ENCODE data around the gene CA12.
"Not testable (repeated sequence)": the region's sequence is repeated elsewhere in the genome, so short reads cannot be mapped to it uniquely, and the experiment has no call there.

CA12 gene

GRCh38 chr15:63381301-63382204 is at the start of gene CA12:
Gene CA12, minus strand, starts transcription at chr15:63381846. Its CDS starts 126 bp downstream, at chr15:63381720.
- DNase-seq (ENCODE audit: low spot score), result peak; percentile 52

GRCh38 chr15:63430766-63431451 is 49.3 kb upstream of the CA12 start:
- DNase-seq (ENCODE audit: low spot score), result peak; percentile 11

DNA sequence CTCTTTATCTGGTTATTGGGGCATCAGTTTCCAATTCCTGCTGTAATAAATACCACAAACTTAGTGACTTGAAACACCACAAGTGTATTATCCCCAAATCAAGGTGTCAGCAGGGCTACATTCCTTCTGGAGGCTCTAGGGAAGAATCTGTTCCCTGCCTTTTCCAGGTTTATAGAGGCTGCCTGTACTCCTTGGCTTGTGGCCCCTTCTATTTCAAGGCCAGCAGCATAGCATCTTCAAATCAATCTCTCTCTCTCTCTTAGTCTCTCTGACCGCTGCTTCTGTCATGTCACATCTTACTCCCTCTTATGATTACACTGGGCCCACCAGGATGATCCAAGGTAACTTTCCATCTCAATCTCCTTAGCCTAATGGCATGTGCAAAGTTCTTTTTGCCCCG is 44.9 kb upstream of the CA12 start:
- DNase-seq (ENCODE audit: low spot score), result no peak

DNA sequence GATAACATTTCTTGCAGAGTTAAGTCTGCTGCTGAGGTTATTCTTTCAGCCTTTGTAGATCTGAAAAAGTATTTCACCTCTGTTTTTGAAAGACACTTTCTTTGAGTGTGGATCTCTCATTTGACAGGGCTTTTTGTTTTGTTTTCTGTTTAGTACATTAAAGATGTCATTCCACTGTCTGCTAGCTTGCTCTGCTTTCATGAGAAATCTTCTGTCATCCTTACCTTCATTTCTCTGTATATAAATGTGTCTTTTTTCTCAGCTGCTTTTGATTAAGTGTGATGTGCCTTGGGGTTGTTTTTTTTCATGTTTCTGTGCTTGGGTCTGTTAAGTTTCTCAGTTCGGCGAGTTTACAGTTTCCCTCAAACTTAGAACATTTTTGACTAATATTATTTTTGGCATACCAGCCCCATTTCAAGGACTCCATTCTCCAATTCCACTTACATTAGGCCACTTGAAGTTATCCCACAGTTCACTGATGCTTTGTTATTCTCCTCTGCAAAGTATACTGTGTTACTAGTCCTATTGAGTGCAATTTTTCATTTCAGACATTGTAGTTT is 43.9 kb upstream of the CA12 start:
- DNase-seq (ENCODE audit: low spot score), result no peak

DNA sequence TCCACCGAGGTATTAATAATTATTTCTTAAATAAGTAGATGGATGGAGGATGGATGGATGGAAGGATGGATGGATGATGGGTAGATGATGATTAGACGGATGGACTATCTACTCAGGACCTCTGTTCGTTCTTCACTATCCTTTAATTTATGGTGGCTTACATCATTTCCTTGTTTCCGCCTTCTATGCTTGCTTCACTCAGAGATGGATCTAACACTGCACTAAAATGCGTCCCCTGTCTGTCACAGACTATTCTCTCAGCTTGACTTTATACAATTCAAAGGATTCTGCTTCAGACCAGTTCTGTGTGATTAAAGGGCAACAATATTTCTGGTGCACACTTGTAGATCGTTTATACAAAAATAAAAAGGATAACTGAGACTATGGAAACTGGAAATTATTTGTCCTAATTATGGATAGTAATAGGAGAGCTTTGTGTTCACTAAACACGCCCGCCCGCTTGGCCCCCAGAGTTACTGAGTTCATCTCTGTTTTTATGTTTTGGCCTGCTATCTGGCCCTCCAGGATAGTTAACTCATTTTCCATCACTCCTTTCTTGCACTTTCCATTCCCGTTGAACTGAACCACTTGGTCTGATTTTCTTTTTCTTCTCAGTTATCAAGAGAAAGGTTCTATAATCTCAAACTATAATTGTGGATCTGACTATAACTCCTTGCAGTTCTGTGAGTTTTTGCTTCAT is 41.4 kb upstream of the CA12 start:
- no peak for DNase-seq (ENCODE audit: low spot score)

DNA sequence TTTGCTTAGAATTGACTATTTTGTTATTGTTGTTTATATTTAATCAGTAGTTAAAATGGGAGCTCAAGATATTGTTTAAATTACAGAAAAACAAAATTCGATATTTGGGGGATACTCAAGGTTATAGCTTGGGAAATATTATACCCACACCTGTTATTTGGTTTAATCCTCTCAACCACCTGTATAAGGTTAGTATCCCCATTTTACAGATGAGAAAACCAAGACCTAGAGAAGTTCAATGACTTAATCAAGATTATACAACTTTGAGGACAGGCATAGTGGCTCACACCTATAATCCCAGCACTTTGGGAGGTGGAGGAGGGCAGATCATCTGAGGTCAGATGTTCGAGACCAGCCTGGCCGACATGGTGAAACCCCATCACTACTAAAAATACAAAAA is 39.8 kb upstream of the CA12 start:
- DNase-seq (ENCODE audit: low spot score), result no peak

DNA sequence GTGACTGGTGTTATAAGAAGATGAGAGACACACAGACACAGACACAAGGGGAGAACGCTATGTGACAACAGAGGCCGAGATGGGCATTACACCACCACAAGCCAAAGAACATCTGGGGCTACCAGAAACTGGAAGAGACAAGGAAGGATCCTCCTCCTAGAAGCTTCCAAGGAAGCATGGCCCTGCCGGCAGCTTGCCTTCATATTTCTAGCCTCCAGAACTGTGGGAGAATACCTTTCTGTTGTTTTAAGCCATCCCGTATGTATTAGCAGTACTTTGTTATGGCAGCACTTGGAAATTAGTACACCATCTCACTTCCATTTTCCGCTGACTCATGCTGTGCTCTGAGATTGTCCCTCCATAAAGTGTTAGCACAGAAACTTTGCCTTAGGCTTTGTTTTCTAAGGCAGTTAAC is 38.7 kb upstream of the CA12 start:
- DNase-seq (ENCODE audit: low spot score), result peak; percentile 24

DNA sequence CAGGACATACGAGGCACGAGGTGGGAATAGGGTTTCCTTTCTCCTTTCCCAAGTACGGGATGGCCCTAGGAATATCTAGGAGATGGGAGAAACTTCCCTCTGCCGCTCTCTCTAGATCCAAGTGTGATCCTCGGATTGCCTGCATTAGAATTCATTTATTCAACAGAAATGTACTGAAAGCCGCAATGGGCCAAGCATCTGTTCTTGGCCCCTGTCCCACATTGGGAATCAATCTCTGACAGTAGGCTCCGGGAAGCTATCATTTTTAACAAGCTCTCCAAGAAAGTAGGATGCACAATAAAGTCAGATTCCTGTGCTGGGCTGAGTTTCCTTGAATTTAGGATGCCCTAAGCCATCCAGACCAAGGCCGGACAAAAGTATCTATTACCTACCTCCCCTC is 37.2 kb upstream of the CA12 start:
- DNase-seq (ENCODE audit: low spot score), result no peak

DNA sequence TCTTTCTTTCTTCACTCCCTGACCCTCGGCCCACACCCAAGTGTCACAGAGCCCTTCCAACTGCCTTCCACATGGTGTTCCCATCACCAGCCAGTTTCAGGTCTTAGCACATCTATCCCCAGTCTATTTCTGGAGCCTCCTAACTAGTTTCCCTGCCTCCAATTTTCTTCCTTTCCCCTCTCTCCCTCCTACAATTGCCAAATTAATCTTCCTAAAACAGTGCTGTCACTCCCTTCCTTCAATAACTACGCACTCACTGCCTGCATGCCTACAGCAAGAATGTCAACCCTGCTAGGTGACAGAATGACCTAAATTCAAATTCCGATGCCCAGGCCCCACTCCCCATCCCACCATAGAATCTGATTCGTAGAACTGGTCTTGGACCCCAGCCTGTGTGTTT is 36.1 kb upstream of the CA12 start:
- DNase-seq (ENCODE audit: low spot score), result no peak

DNA sequence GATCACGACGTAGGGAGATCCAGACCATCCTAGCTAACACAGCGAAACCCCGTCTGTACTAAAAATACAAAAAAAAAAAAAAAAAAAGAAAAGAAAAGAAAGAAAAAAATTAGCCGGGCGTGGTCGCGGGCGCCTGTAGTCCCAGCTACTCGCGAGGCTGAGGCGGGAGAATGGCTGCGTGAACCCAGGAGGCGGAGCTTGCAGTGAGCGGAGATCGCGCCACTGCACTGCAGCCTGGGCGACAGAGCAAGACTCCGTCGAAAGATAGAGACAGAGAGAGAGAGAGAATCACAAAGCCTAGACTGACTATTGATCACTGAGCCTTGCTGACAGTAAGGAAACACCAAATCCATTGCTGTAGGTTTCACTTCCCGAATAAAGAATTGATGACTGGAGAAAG is 35.6 kb upstream of the CA12 start:
- not testable (repeated sequence) for DNase-seq (ENCODE audit: low spot score)

GRCh38 chr15:63414474-63415120 is 33.0 kb upstream of the CA12 start:
- DNase-seq (ENCODE audit: low spot score), result no peak

- DNase-seq (ENCODE audit: low spot score), result no peak
Measured at GRCh38 chr15:63412551-63412950, 30.9 kb upstream of the CA12 start.

- no peak for DNase-seq (ENCODE audit: low spot score)
Measured at GRCh38 chr15:63411866-63412265, 30.2 kb upstream of the CA12 start.

- DNase-seq (ENCODE audit: low spot score), result no peak
Measured at GRCh38 chr15:63409179-63409578, 27.5 kb upstream of the CA12 start.

GRCh38 chr15:63408524-63408923 is 26.9 kb upstream of the CA12 start:
- no peak for DNase-seq (ENCODE audit: low spot score)

DNA sequence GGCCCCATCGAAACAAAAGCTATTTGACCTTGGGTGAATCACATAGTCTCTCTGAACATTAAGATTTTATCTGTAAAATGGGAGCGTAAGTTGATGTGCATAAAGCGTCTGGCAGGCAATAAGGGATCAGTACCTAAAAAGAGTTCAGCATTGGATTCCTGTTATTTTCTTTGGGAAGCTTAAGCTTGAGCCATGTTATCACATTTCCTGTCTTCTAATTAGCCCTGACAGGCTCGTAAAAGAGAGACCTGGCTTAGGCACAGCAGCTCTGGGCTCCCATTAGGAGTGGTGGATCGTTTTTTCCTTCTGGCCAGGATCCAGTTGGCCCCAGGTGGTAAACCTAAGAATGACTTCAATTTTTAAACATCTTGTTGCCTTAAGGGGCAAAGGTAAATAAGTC is 26.0 kb upstream of the CA12 start:
- peak; percentile 81 for DNase-seq (ENCODE audit: low spot score)

DNA sequence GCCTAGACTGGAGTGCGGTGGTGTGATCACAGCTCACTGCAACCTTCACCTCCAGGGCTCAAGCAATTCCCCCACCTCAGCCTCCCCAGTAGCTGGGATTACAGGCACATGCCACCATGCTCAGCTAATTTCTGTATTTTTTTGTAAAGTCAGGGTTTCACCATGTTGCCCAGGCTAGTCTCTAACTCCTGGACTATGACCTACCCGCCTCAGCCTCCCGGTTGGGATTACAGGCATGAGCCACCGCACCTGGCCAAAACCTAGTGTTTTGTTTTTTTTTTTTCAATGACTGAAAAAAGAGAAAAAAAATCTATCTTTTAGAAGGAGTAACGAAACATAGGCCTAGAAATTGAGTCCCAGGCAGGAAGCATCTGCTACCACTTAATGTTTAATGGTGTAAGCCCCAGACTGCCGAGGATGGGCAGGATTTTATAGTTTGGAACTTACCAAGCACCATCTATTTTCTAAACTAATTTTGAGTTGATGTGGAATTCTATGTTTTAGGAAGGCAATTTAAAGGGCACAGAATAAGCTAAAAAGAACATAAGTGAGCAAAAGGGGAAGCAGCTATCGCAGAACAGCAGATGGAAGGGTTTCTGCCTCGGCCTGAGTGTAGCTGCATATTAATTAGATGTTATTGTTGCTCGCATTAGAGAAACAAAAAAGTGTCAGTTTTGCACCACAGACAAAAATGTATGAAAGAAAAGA is 24.2 kb upstream of the CA12 start:
- DNase-seq (ENCODE audit: low spot score), result no peak

GRCh38 chr15:63405159-63405558 is 23.5 kb upstream of the CA12 start:
- DNase-seq (ENCODE audit: low spot score), result no peak

DNA sequence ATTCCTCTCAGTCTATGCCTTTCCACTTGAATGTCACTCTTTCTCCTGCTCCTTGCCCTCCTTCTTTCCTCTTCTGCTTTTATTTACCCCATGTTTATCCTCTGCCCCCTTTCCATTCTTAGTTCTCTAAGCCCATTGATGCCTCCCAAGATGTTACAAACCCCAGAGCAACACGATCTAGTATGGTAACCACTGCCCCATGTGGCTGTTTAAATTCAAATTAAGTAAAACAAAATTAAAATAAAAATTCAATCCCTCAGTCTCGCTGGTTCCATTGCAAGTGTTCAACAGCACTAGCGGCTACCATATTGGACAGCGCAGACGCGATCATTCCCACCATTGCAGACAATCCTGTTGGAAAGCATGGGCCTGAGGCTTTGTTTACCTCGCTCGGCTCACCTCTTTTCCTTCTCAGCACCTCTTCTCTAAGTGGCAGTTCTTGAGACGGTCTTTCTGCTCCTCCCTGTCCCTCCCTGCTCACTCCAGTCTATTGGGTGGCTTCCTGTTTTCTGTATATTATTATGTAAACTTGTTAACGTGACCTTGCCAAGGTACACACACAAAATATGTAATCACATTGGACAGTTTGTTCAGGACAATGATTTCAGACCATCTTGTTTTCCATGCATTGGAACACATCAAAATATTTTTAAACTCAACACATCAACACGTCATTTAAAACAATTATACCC is 21.8 kb upstream of the CA12 start:
- DNase-seq (ENCODE audit: low spot score), result no peak

DNA sequence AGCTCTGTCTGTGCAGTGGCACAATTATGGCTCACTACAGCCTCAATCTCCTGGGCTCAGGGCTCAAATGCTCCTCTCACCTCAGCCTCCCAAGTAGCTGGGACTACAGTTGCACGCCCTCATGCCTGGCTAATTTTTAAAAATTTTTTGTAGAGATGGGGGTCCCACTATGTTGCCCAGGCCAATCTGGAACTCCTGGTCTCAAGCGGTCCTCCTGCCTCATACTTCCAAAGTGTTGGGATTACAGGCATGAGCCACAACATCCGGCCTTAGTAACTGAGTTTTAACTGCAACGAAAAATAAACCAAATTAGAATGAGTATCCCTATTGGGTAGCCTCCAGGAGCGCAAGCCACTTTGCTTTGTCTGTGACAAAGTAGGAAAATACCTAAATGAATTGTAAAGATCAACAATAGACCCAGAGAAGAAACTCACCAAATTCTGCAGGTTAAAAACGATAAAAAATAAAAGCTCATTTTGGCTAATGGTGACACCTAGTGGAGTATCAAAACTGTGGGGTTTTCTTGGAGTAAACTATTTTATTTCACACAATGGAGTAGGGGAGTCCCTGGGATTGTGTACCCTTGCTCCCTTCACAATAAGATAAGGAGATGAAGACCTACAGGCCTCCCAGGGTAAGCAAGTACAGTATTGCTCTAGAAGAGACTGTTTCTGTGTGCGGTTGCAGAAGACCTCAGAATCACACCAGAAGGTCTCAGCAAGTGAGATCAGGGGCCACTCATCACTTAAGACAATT is 21.0 kb upstream of the CA12 start:
- DNase-seq (ENCODE audit: low spot score), result peak; percentile 56

All from LoVo (cell line).